Ishikawa (cell line): ENCODE data around the gene WIPF1.

ENCODE experiments used
- CEBPB ChIP-seq: IDR thresholded peaks from 2 replicates; pipeline ENCODE4 v1.6.1; 2012
- CREB1 ChIP-seq: IDR thresholded peaks from 2 replicates; pipeline ENCODE4 v1.6.1; 2012; ENCODE audit warnings: low read depth
- EGR1 ChIP-seq: IDR thresholded peaks from 2 replicates; pipeline ENCODE4 v1.6.1; 2012
- EP300 ChIP-seq: IDR thresholded peaks from 2 replicates; pipeline ENCODE4 v1.6.1; 2012; ENCODE audit warnings: borderline replicate concordance
- FOXM1 ChIP-seq: IDR thresholded peaks from 2 replicates; pipeline ENCODE4 v1.6.1; 2012; ENCODE audit warnings: low read depth, borderline replicate concordance
- RAD21 ChIP-seq: IDR thresholded peaks from 2 replicates; pipeline ENCODE4 v1.6.1; 2012; ENCODE audit warnings: low read depth
- TAF1 ChIP-seq: IDR thresholded peaks from 2 replicates; pipeline ENCODE4 v1.6.1; 2012; ENCODE audit warnings: low read depth, mild to moderate bottlenecking
- TEAD4 ChIP-seq: IDR thresholded peaks from 2 replicates; pipeline ENCODE4 v1.6.1; 2012
- USF1 ChIP-seq: IDR thresholded peaks from 2 replicates; pipeline ENCODE4 v1.6.1; 2012
- YY1 ChIP-seq: IDR thresholded peaks from 2 replicates; pipeline ENCODE4 v1.6.1; 2012; ENCODE audit warnings: low read depth
- ZBTB7A ChIP-seq: IDR thresholded peaks from 2 replicates; pipeline ENCODE4 v1.6.1; 2012; ENCODE audit warnings: low read depth
- TF ChIP-seq, protein P1 (sequence below): IDR thresholded peaks from 2 replicates; pipeline ENCODE4 v1.6.1; 2012
- TF ChIP-seq, protein P2 (sequence below): IDR thresholded peaks from 2 replicates; pipeline ENCODE4 v1.6.1; 2012; ENCODE audit warnings: low read depth, mild to moderate bottlenecking

DNA sequence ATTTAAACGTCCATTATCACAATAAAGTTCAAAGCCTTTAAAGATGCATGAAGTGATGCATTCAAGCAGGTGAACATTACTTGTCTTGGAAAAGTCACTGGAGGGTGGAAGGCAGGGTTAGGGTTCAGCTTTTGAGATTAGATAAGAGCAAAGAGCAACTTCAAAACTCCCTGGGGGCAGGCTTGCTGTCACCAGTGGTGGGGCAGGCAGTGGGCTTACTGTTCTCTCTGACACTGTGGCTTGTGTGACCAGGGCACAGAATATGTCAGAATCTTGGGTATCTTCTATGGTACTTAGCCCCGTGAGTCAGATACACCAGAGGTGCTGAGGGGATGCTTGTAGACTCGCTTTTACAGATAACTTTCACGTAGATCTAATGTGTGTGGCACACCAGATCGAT lies 52.8 kb downstream of the WIPF1 start:
- TF ChIP-seq ZBTB7A, result no peak
- no peak for TF ChIP-seq TAF1
- no peak for TF ChIP-seq TEAD4
- TF ChIP-seq EGR1, result no peak
- TF ChIP-seq RAD21, result no peak
- no peak for TF ChIP-seq CREB1
- no peak for TF ChIP-seq CEBPB
- no peak for TF ChIP-seq USF1
- no peak for TF ChIP-seq EP300
- TF ChIP-seq FOXM1, result no peak
- TF ChIP-seq, protein P1, sequence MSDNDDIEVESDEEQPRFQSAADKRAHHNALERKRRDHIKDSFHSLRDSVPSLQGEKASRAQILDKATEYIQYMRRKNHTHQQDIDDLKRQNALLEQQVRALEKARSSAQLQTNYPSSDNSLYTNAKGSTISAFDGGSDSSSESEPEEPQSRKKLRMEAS, result no peak
- TF ChIP-seq, protein P2, sequence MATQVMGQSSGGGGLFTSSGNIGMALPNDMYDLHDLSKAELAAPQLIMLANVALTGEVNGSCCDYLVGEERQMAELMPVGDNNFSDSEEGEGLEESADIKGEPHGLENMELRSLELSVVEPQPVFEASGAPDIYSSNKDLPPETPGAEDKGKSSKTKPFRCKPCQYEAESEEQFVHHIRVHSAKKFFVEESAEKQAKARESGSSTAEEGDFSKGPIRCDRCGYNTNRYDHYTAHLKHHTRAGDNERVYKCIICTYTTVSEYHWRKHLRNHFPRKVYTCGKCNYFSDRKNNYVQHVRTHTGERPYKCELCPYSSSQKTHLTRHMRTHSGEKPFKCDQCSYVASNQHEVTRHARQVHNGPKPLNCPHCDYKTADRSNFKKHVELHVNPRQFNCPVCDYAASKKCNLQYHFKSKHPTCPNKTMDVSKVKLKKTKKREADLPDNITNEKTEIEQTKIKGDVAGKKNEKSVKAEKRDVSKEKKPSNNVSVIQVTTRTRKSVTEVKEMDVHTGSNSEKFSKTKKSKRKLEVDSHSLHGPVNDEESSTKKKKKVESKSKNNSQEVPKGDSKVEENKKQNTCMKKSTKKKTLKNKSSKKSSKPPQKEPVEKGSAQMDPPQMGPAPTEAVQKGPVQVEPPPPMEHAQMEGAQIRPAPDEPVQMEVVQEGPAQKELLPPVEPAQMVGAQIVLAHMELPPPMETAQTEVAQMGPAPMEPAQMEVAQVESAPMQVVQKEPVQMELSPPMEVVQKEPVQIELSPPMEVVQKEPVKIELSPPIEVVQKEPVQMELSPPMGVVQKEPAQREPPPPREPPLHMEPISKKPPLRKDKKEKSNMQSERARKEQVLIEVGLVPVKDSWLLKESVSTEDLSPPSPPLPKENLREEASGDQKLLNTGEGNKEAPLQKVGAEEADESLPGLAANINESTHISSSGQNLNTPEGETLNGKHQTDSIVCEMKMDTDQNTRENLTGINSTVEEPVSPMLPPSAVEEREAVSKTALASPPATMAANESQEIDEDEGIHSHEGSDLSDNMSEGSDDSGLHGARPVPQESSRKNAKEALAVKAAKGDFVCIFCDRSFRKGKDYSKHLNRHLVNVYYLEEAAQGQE, result no peak
- TF ChIP-seq YY1, result no peak
